Caki2 (cell line): ENCODE results near the gene CLDN18. TPM values are rescaled to one million over a fixed set of nuclear protein-coding genes. Genes with fewer than 3 reads are reported as not detected.

ENCODE experiments used
- DNase-seq: peaks from one replicate; pipeline ENCODE4 v3.0.0-alpha.2; 2015; ENCODE audit warnings: low read depth
- in situ Hi-C: cut with HindIII; loops from 2 replicates; pipeline ENCODE4 v1.10.0; 2016; ENCODE audit warnings: low sequenced_read_pairs, low pct_unique_long_range_greater_than_20kb, mixed read lengths
- total RNA-seq: library from RNA; depleted of rRNA; stranded (reverse); fragments of >200 nt; shearing (Covaris generic); gene quantifications from 2 replicates; pipeline ENCODE4 v1.2.3, GENCODE V29; 2014; ENCODE audit warnings: low replicate concordance; rRNA removed

The CLDN18 gene
- not detected in 2 replicates for total RNA-seq

GRCh38 chr3:138009476-138010272 lies at the start of gene CLDN18:
Gene CLDN18 (plus strand): TSS chr3:138010165. CDS start chr3:138010226, 61 bp downstream.
- DNase-seq: no peak
- in situ Hi-C loops: no loop called here

DNA sequence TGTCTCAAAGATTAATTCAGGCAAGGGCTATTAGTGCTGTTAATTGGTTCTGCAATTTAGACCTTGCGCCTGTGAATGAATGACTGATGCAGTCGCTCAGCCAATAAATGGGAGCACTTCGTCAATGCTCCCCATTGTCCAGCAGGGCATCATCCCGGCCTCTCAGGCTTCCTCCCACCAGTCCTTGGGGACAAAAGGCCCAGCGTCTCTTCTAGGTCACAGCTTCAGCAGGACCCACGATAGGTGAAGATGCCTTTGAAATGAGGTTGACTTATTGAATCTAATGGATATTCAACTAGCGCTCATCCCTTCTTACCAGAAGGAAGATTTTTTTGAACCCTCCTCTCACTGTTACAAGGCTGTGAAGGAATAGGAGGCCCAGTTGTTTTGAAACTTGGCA lies 47.7 kb upstream of the CLDN18 start:
- DNase-seq: no peak
- in situ Hi-C loops: no loop called here

GRCh38 chr3:137963463-137963862 lies 46.5 kb upstream of the CLDN18 start:
- in situ Hi-C loops: no loop called here
- no peak for DNase-seq

DNA sequence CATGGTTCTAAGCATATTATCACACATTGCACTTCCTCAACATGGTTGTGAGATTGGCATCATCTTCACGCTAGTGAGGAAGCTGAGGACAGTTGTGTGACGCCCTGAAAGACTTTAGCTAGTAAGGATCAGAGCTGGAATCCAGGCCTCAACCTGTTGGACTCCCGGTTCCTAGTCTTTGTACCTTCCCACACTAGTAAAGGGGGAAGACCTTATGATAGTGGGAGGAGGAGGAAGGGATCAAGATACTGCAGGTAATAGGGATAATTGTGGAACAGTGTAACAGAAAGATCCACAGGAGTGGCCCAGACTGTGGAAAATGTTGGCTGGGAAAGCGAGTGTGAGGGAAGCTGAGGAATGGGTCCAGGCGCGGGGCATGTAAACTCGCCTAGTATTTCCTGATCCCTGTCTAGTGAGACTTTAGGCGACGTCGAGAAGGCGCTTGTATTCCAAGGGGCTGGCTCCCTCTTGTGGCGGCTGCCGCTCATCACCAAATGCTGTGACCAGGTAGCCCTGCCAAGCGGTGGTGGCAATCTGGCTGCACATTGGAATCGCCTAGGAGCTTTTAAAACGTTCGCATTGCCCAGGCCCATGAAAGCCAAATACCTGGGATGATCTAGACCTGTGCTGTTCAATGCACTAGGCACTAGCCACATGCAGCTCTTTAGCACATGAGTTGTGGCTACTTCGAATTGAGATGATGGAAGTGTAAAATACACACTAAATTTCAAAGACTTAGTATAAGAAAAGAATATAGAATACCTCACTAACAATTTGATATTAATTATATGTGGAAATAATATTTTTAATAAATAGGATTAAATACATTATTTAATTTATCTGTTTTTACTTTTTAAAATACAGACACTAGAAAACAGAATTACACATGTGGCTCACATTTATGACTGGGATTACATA lies 38.8 kb upstream of the CLDN18 start:
- DNase-seq: peak; percentile 48
- in situ Hi-C loops: no loop called here

DNA sequence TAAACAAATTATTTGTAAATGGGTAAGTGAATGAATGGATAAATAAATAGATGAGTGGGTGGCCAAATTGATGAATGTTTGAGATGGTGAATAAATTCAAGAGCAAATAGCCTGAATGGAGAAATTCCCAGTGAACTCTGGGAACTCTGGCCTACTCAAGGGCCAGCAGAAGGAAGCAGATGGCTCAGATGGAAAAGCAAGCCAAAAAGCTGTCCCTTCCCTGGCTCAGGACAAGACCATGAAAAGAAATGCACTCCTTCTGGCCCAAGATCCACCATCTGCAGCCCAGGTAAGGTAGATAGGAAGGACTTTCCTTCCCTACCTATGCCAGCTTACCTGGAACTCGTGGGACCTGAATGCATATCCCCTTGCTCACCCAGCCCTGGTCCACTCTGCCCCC lies 37.6 kb upstream of the CLDN18 start:
- in situ Hi-C loops: no loop called here
- no peak for DNase-seq

DNA sequence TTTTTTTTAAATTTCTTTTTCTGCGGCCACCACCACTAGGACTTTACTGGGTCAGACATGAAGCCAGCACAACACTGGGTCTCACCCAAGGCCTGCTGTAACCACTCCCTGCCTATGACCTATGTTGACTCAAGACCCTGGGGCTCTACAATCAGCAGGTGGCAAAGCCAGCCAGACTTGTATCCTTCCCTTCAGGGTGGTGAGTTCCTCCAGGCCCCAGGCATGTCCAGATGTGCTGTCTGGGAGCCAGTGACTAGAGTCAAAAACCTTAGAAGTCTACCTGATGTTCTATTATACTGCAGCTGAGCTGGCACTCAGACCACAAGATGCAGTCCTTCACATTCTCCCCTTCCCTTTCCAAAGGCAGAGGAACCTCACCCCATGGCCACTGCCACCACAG lies 31.6 kb upstream of the CLDN18 start:
- no peak for DNase-seq
- in situ Hi-C loops: no loop called here

GRCh38 chr3:137987723-137988122 lies 22.2 kb upstream of the CLDN18 start:
- no peak for DNase-seq
- in situ Hi-C loops: no loop called here

DNA sequence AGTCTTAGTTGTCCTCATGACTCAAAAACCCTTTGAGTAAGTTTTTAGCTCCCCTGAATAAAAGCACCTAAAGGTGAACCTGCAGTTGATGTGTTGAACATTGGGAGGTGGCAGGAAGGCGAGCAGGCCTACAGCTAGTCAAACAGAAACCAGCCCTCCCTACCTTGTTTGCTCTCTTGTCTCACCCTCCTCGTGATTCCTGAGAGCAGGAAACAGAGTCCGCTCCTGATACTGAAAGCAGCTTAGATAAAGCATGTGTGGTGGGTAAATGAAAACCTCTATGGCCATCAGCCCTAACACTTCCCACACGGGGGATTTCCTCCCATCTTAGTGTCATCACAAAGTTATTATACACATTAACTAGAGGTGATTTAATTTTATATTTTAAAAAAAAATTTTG lies 21.8 kb upstream of the CLDN18 start:
- DNase-seq: no peak
- in situ Hi-C loops: no loop called here

GRCh38 chr3:137988982-137989381 lies 21.0 kb upstream of the CLDN18 start:
- in situ Hi-C loops: no loop called here
- no peak for DNase-seq

DNA sequence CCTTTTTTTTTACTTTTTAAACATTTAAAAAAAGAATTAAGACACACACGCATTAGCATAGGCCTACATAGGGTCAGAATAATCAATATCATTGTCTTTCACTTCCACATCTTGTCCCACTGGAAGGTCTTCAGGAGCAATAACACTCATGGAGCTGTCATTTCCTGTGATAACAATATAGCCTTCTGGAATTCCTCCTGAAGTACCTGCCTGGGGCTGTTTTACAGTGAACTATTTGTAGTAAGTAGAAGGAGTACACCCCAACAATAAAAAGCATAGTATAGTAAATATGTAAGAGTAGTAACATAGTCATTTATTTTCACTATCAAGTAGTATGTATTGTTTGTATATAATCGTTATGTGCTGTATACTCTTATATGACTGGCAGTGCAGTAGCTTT lies 19.5 kb upstream of the CLDN18 start:
- in situ Hi-C loops: no loop called here
- no peak for DNase-seq

- in situ Hi-C loops: no loop called here
- no peak for DNase-seq
Observed at GRCh38 chr3:137992592-137992991, 17.4 kb upstream of the CLDN18 start.

GRCh38 chr3:137998121-137999042 lies 11.6 kb upstream of the CLDN18 start:
- in situ Hi-C loops: no loop called here
- DNase-seq: no peak

- in situ Hi-C loops: no loop called here
- DNase-seq: no peak
Observed at GRCh38 chr3:138003069-138003468, 6.9 kb upstream of the CLDN18 start.

DNA sequence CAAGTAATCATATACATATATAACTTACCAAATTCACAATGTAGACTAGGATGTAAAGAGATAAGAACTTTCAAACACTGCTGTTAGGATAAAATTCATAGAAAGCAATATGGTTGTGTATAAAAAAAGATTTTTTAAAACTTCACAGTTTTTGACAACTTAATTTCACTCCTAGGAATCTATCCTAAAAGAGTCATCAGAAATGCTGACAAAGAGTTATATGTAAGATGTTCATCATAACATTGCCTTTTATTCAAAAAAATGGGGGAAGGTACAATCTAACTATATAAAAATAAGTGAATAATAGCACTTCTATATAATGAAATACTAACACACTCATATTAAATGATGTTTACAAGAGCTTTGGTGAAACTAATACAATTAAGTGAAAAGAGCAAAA lies 4.3 kb upstream of the CLDN18 start:
- no peak for DNase-seq
- in situ Hi-C loops: no loop called here

GRCh38 chr3:138007898-138008297 lies 2.1 kb upstream of the CLDN18 start:
- in situ Hi-C loops: no loop called here
- no peak for DNase-seq

- in situ Hi-C loops: no loop called here
- DNase-seq: no peak
Observed at GRCh38 chr3:138010273-138010590, 267 bp downstream of the CLDN18 start.

- DNase-seq: no peak
- in situ Hi-C loops: no loop called here
Observed at GRCh38 chr3:138011722-138012121, 1.8 kb downstream of the CLDN18 start.

- in situ Hi-C loops: no loop called here
- no peak for DNase-seq
Observed at GRCh38 chr3:138012526-138012925, 2.6 kb downstream of the CLDN18 start.
